Neural crest cell (in vitro differentiated cells): Measurements from ENCODE around the gene PANK1. TPM values are rescaled to one million over a fixed set of nuclear protein-coding genes. Genes with fewer than 3 reads are reported as not detected.
A peak's percentile ranks its signal among the peaks of the same experiment; 100 is the strongest.

Experiments used
- DNase-seq: peaks from one replicate; pipeline ENCODE4 v3.0.0; 2021; ENCODE audit warnings: low read depth, mixed read lengths, low spot score
- H3K27ac Mint-ChIP-seq: one replicate; pipeline ENCODE4 v1.8.0; 2021; ENCODE audit warnings: mild to moderate bottlenecking, mixed read lengths; ENCODE audit not compliant: unreplicated experiment
- H3K27me3 Mint-ChIP-seq: 2 replicates; pipeline ENCODE4 v1.8.0; 2021; ENCODE audit warnings: low read depth, mild to moderate bottlenecking, mixed read lengths
- H3K36me3 Mint-ChIP-seq: 2 replicates; pipeline ENCODE4 v1.8.0; 2021; ENCODE audit warnings: low read depth, mild to moderate bottlenecking, mixed read lengths
- H3K4me1 Mint-ChIP-seq: 2 replicates; pipeline ENCODE4 v1.8.0; 2021; ENCODE audit warnings: mixed read lengths
- H3K4me3 Mint-ChIP-seq: one replicate; pipeline ENCODE4 v1.8.0; 2021; ENCODE audit warnings: mild to moderate bottlenecking, mixed read lengths
- H3K9me3 Mint-ChIP-seq: 2 replicates; pipeline ENCODE4 v1.8.0; 2021; ENCODE audit warnings: mixed read lengths
- long read RNA-seq: library from polyadenylated mRNA; unstranded; transcript quantifications from one replicate; pipeline ENCODE4 v2.0.0, GENCODE V29; 2020
- total RNA-seq: library from RNA; stranded (reverse); gene quantifications from 2 replicates; pipeline ENCODE4 v1.2.1, GENCODE V29; 2021
- TF ChIP-seq, protein P1 (sequence below): fragments of 200-600 bp; sonication (generic); conservative IDR thresholded peaks from 2 replicates; pipeline ENCODE4 v1.5.0; 2021; ENCODE audit warnings: antibody characterized with exemption, mild to moderate bottlenecking

Gene PANK1
- 46.9 and 47.2 TPM in 2 replicates for total RNA-seq
- long read RNA-seq, full-length matches to known transcripts: 17 of 42 reads
- long read RNA-seq, partial matches to known transcripts: 8 of 42 reads
- long read RNA-seq, other reads (novel, unspliced or antisense): 17 of 42 reads

- peaks cover 44% of the 10 kb centered on the region for H3K4me1 Mint-ChIP-seq
- peak; percentile 74 for DNase-seq
- H3K27ac Mint-ChIP-seq: peak within 1 kb of the TSS; percentile 99
- no peaks in the 10 kb centered on the region for H3K27me3 Mint-ChIP-seq
- TF ChIP-seq, protein P1, sequence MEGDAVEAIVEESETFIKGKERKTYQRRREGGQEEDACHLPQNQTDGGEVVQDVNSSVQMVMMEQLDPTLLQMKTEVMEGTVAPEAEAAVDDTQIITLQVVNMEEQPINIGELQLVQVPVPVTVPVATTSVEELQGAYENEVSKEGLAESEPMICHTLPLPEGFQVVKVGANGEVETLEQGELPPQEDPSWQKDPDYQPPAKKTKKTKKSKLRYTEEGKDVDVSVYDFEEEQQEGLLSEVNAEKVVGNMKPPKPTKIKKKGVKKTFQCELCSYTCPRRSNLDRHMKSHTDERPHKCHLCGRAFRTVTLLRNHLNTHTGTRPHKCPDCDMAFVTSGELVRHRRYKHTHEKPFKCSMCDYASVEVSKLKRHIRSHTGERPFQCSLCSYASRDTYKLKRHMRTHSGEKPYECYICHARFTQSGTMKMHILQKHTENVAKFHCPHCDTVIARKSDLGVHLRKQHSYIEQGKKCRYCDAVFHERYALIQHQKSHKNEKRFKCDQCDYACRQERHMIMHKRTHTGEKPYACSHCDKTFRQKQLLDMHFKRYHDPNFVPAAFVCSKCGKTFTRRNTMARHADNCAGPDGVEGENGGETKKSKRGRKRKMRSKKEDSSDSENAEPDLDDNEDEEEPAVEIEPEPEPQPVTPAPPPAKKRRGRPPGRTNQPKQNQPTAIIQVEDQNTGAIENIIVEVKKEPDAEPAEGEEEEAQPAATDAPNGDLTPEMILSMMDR: no peak
- H3K9me3 Mint-ChIP-seq: no peaks in the 10 kb centered on the region
- H3K36me3 Mint-ChIP-seq: no peaks in the 10 kb centered on the region
- peak within 1 kb of the TSS; percentile 92 for H3K4me3 Mint-ChIP-seq
These were observed at the start of gene PANK1 for GRCh38 chr10:89644967-89645741. TSS of gene PANK1 (minus strand) at chr10:89645242. CDS start at chr10:89644891, 351 bp downstream.

GRCh38 chr10:89693176-89693575 lies 48.1 kb upstream of the PANK1 start:
- H3K4me3 Mint-ChIP-seq: no peak overlapping the region

GRCh38 chr10:89692416-89692815 lies 47.4 kb upstream of the PANK1 start:
- no peak for DNase-seq
- Mint-ChIP-seq H3K36me3 (no peaks in the 10 kb centered on the region), H3K4me3 (no peak overlapping the region), H3K4me1 (peaks cover 5% of the 10 kb centered on the region), H3K9me3 (no peaks in the 10 kb centered on the region), H3K27me3 (no peaks in the 10 kb centered on the region), H3K27ac (no peak overlapping the region)
- TF ChIP-seq, protein P1: no peak

More at GRCh38 chr10:89693176-89693575, 48.1 kb upstream of the PANK1 start:
- Mint-ChIP-seq H3K36me3 (no peaks in the 10 kb centered on the region), H3K27me3 (no peaks in the 10 kb centered on the region), H3K4me1 (peaks cover 5% of the 10 kb centered on the region), H3K9me3 (no peaks in the 10 kb centered on the region), H3K27ac (no peak overlapping the region)
- TF ChIP-seq, protein P1: no peak
- no peak for DNase-seq

- H3K4me3 Mint-ChIP-seq: no peak overlapping the region
- no peak for DNase-seq
- no peaks in the 10 kb centered on the region for H3K9me3 Mint-ChIP-seq
- TF ChIP-seq, protein P1: no peak
- H3K27ac Mint-ChIP-seq: no peak overlapping the region
- H3K4me1 Mint-ChIP-seq: no peaks in the 10 kb centered on the region
- H3K36me3 Mint-ChIP-seq: peaks cover 2% of the 10 kb centered on the region
- no peaks in the 10 kb centered on the region for H3K27me3 Mint-ChIP-seq
These were observed 45.0 kb upstream of the PANK1 start for GRCh38 chr10:89690027-89690426.

DNA sequence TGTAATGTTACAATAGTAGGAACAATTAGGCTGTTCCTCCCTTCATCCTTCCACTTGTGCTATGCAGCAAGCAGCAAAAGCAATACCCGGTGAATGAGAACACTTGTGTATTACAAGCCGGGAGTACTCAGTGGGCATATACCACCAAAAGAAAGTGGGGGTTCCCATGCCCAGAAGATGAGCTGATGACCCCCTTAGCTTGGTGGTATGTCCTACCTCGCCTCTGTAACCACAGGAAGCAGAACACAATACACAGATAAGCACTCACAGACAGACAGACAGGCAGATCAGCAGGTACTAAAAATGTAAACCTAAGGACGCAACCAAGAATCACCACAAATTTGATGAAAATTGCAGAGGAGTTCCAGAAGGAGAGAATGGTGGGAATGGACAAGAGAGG lies 40.9 kb upstream of the PANK1 start:
- TF ChIP-seq, protein P1: no peak
- peaks cover 2% of the 10 kb centered on the region for H3K36me3 Mint-ChIP-seq

More for the DNA sequence above, 40.9 kb upstream of the PANK1 start:
- no peaks in the 10 kb centered on the region for H3K9me3 Mint-ChIP-seq
- H3K27ac Mint-ChIP-seq: no peak overlapping the region
- no peak for DNase-seq
- no peaks in the 10 kb centered on the region for H3K4me1 Mint-ChIP-seq
- no peaks in the 10 kb centered on the region for H3K27me3 Mint-ChIP-seq
- H3K4me3 Mint-ChIP-seq: no peak overlapping the region
